Measurements from ENCODE around the gene SORL1.

The SORL1 gene

DNA sequence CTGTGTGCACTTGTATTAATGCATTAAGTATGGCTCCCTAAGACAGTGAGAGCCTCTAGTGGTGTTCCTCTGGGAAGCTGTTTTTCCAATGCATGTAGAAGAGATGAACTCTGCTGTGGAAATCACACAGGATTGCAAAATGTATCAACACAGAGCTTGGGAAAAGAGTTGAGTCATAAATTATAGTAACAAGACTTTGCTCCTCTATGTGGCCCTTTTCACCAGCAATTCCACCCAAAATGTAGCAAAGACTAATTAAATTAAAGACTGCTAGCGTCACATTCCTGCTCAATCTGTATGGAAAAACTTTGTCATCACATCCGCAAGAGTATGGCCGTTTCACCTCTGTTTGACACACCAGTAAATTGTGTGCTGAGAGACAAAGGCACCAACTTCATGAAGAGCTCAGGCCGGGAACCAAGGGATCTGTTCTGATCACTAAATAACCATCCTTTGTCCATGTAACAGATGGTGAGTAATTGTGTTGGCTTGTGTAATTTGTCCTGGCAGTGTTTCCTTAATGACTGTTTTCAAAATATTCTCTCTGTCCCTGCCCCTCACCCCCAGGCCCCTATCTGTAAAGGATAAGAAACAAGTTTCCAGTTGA is 209.9 kb downstream of the SORL1 start:
- no peak for DNase-seq (ENCODE audit: low spot score)

DNA sequence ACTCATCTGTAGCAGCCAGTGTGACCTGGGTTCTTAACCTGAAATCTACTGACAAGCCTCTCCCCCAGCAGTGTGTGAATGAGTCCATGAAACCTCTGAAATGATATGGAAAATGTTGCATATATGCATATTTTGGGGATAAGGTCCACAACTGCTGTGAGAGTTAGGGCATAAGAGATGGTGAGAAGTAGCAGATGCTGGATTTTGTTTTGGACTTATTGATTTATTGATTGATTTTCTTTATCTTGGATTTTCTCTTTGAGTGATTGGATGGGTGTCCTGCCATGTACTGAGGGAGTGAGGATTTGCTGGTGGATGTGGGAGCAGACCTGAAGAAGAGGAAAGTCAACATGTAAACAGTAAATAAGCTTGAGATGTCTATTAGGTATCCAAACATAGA is 212.0 kb downstream of the SORL1 start:
- no peak for DNase-seq (ENCODE audit: low spot score)

DNA sequence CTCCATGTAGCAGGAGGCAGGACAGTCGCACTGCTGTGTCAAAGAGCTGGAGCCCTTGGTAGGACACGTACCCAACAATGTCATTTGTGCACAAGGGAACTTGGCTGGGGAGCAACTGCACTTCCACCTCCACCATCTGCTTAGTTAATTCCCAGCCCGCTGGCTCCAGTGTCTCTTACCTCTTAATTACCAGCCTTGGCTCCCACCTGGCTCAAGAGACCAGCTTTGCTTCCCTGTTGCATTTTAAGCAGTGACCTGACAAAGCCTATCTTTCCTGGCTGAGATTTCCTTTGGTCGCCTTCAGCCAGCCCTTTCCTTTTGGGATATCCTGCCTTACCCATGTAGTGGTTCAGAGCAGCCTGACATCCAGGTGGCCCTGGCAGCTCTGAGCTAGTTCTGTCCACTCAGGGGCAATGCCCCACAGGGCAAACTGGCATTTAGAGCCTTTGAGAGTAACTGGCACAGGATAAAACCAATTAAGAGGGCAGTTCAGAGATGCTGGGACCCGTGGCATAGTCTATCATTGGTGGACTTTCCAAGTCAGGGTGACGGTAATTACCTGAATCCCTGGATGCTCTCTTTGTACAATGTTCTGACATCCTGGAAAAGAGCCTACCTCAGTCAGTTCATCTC is 213.2 kb downstream of the SORL1 start:
- DNase-seq (ENCODE audit: low spot score) = no peak

DNA sequence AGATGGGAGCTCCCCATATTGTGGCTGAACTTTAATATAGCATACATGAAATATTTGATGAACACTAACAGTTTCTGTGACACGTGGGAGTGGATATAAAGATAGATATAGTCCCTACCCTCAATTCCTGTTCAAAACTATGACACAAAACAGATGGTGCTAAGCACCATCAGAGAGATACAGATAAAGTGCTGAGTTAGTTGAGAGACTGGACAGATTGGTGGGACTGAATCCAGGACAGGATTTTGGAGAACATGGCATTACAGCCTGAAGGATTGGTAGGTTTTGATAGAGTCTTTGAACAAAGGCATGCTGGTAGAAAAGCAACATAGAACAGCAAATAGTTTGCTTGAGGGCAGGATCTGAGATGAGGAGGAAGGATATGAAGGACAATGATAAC is 215.7 kb downstream of the SORL1 start:
- no peak for DNase-seq (ENCODE audit: low spot score)

DNA sequence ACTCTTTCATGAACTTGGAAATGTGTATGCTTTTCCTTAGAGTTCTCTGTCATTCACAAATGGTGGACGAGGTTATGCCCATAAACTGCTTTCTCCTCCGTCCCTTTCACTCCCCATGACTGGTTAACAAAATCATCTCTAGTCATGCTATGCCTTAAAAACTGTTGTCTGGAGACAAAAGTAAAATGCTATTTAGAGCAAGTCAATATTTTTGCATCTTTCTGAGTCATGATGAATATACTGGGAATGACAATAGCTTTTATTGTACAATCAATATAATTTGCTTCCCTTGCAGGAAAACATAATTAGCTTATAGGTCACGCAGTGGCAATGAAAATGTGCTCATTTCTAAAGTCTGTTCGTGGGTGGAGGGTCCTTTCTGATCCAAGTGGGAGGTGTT is 217.3 kb downstream of the SORL1 start:
- no peak for DNase-seq (ENCODE audit: low spot score)

DNA sequence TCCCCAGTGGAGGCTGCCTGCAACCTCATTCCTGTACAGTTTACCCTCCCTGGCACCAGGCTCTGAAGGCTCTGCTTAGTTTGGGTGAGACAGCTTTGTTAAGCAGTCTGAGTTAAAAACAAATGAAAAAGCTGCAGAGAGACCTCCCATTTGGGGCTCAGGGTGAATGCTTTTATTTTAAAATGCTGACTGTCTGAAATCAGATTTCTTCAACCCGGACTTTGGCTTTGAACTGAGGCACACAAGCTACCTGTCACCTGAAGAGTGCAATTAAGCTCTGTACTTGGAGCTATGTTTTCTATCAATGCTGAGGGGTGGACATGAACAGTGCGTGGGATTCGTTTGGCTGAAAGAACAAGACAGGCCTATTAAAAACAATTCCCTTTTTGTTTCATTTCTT is 218.2 kb downstream of the SORL1 start:
- no peak for DNase-seq (ENCODE audit: low spot score)

DNA sequence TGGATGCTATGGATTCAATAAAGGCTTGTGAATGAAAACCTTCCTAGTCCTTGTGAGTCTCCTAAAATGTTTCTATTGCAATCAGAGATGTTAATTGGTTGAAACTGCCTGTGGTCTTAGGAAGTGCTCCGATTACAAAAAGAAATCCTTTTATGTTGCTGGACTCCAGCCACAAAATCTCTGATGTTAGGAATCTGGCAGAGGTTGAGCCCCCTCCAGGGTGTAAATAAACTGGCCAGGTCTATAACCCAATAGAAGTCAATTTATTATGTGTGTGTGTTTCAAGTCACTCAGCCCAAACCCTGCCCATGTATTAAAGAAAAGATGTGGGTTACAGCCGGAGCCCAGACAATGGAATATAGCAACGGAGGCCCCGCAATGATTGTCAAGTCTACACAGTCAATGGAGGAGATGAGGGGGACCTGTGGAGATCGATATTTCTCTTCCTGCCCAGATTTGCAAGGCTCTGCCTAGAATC is 218.7 kb downstream of the SORL1 start:
- DNase-seq (ENCODE audit: low spot score) = no peak

DNA sequence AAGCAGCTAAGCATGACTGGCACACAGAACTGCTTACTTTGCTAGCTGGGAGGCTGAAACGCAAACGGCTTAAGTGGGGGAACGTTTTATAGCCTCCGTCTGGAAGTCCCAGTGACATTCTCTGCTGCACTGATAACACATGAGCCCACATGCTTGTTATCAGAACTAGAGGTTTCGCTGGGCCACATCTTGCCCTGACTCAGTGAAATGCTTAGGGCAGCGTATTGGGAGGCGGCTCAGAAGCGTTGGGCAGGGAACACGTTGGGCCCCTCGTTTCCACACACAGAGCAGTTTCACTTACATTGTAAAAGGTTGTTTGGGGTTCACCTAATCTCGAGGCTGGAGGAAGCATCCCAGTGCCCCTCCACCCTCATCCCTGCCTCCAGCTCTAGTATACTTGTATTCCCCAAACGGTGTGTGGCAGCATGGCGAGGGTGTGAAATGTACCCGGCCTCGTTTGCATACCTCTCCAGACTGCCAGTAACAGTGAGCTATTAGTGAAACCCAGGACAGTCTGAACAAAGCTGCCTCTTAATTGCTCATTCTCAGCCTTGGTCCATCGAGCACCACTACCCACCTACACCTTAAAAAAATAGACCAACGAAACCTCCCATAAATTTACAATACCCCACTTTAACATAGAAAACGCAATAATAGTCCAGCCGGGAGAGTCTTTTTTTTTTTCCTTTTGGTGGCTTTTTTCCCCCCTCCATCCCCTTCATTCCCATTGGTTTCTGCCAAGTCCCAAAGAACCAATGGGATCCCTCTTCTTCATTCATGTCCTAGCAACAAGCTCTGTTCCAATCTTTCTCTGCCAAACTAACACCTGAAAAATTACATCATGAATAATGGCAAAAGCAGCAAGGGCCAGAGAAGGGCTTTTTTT is 219.4 kb downstream of the SORL1 start:
- no peak for DNase-seq (ENCODE audit: low spot score)

DNA sequence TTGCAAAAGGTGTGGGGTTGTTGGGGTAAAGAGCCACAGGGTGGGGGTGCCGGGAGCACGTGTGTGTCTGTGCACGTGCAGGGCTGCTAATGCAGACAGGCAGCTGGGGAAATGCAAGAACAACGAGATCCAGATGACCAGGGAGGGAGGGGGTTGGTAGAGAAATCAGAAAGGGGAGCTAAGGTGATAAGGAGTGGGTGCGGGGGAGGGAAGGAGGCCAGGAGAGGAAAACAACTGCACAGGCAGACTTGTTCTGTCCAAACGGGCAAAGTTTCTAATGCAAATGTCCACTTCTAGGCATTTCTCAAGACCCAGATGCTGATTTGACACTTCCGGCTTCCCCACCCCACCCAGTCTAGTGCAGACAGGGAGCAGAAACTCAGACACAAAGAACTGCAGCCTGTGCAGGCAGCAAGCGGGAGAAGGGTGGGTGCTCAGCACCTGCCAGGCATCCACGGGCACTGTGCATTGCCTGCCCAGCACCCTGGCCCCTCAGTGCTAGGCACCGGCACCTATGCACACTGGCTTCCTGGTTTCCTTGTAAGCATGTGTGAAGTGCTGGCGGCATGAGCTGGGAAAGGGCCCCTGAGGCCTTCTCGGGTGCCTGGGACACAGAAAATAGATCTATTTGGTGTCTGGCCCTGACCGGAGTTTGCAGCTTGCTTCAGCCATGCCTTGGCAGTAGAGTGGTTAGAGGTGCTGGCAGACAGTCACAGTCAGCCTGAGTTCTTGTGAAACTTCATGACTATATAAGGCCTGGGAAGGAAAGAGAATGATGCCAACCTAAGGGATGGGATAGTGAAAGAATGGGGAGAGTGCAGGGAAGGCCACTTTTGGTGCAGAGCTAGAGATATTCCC is 220.7 kb downstream of the SORL1 start:
- DNase-seq (ENCODE audit: low spot score) = no peak

DNA sequence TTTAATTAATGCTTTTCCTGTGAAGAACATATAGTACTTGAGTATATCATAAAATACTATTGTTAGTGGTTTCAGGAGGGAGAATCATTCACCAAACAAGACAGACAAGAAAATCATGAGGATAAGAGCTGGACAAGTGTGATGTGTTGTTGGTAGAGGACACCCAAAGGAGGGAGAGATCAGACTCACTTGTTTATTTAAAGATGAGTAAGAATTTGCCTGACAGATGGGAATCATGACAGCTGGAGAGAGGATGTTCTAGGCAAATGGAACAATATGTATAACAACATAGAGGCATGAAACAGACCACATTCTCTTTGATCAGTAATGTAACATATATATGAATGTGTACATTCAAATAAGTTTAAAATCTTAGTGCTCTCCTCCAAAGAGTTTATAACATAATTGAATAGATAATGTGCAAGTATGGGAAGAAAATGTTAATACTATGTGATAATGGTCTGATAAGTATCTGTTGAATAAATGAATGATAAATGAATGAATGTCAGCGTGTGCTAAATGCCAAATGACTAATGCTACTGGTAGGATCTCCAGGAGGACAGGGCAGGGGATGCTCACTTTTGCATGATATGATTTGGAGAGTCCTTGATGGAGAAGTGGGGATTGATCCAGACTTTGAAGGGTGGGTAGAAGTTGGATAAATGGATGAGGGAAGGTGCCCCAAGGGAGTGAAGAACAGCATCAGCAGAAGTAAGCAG is 229.6 kb downstream of the SORL1 start:
- no peak for DNase-seq (ENCODE audit: low spot score)

Data from D341Med (cell line).